Gastrocnemius medialis (tissue), 4 donors: ENCODE data around the gene ITGA5. TPM values are rescaled to one million over a fixed set of nuclear protein-coding genes. Genes with fewer than 3 reads are reported as not detected.

Source experiments
- ATAC-seq, 2 donors: fragments of 150-250 bp; one replicate each; pipeline ENCODE4 v1.9.1; 2016
- DNase-seq, 2 donors: peaks; one replicate each; pipeline ENCODE4 v3.0.0-alpha.2; 2019
- H3K27ac ChIP-seq, 4 donors: fragments of 200-600 bp; sonication (generic); 1 replicate in 1 of 4; 2 replicates in 3 of 4; pipeline ENCODE4 v1.5.1; 2016 to 2018; ENCODE audit warnings: mild to moderate bottlenecking in 2 of 4, moderate library complexity in 1 of 4
- H3K27me3 ChIP-seq, 3 donors: fragments of 200-600 bp; sonication (generic) in 2 of 3; 1 replicate in 1 of 3; 2 replicates in 2 of 3; pipeline versions ENCODE4 v1.5.1 to v1.6.0; 2016 to 2019; ENCODE audit warnings: mild to moderate bottlenecking in 1 of 3, moderate library complexity in 1 of 3
- H3K36me3 ChIP-seq, 2 donors: fragments of 200-600 bp; sonication (generic) in 1 of 2; one replicate each; pipeline ENCODE4 v1.5.1; 2017 to 2018
- H3K4me1 ChIP-seq, 2 donors: fragments of 200-600 bp; sonication (generic) in 1 of 2; one replicate each; pipeline ENCODE4 v1.5.1; 2016 to 2017; ENCODE audit warnings: mild to moderate bottlenecking in 2 of 2
- H3K4me3 ChIP-seq, 4 donors: fragments of 200-600 bp; sonication (generic) in 3 of 4; 1 replicate in 1 of 4; 2 replicates in 3 of 4; pipeline ENCODE4 v1.5.1; 2016 to 2019; ENCODE audit warnings: mild to moderate bottlenecking in 2 of 4
- H3K9me3 ChIP-seq, 3 donors: fragments of 200-600 bp; sonication (generic) in 2 of 3; 1 replicate in 1 of 3; 2 replicates in 2 of 3; pipeline ENCODE4 v1.5.1; 2016 to 2019
- CTCF ChIP-seq, 5 experiments: fragments of 450-650 bp in 3 of 5; fragments of 200-600 bp in 2 of 5; sonication (generic) in 2 of 5; IDR thresholded peaks in 4 of 5; conservative IDR thresholded peaks in 1 of 5; 1 replicate in 4 of 5; 2 replicates in 1 of 5; pipeline ENCODE4 v1.5.1; 2016 to 2019; ENCODE audit warnings: antibody characterized with exemption in 5 of 5, mild to moderate bottlenecking in 3 of 5, moderate library complexity in 3 of 5
- POLR2A ChIP-seq, 2 donors: fragments of 450-650 bp; IDR thresholded peaks; one replicate each; pipeline ENCODE4 v1.6.1; 2017; ENCODE audit warnings: antibody characterized with exemption in 2 of 2, mild to moderate bottlenecking in 2 of 2, moderate library complexity in 2 of 2
- in situ Hi-C, 4 donors: fragments of 200-750 bp; cut with MboI; loops; one replicate each; pipeline versions ENCODE4 v1.15.0 to v1.8.0; 2017; ENCODE audit warnings: low sequenced_read_pairs in 4 of 4
- intact Hi-C: fragments of 100-400 bp; cut with DNase I; formaldehyde crosslinking; loops from one replicate; pipeline ENCODE4 v1.15.1; 2023; ENCODE audit warnings: low total_unique reads
- total RNA-seq, 4 donors: library from RNA; depleted of rRNA; stranded (reverse); fragments of >200 nt; gene quantifications; one replicate each; pipeline versions ENCODE4 v1.1.0 to v1.2.3, GENCODE V29; 2016

ITGA5 gene
- total RNA-seq, 4 donors from 2014 or later, result 26.5 to 34.1 (median 30.9) TPM

- Histone ChIP-seq H3K27ac (no peak overlapping the region), H3K36me3 (no peaks in the 10 kb centered on the region), H3K27me3 (no peaks in the 10 kb centered on the region), H3K9me3 (no peaks in the 10 kb centered on the region), H3K4me1 (peaks cover 0 to 9% of the 10 kb centered on the region in 2 donors), H3K4me3 (no peak overlapping the region)
- ATAC-seq (no peak), DNase-seq (no peak)
- in situ Hi-C loops, result no loop called here
- intact Hi-C loops, result no loop called here
- no peak for TF ChIP-seq POLR2A (IDR thresholded peaks at IDR 0.05)
- TF ChIP-seq CTCF (IDR thresholded peaks at IDR 0.05 in 4 of 5, conservative IDR thresholded peaks at IDR 0.05 in 1 of 5), result no peak
These were observed 41.4 kb upstream of the ITGA5 start for GRCh38 chr12:54460317-54460923.

- ATAC-seq (no peak), DNase-seq (no peak)
- Histone ChIP-seq H3K9me3 (no peaks in the 10 kb centered on the region), H3K27me3 (no peaks in the 10 kb centered on the region), H3K4me1 (peaks cover 0 to 11% of the 10 kb centered on the region in 2 donors), H3K4me3 (no peak overlapping the region), H3K36me3 (no peaks in the 10 kb centered on the region), H3K27ac (no peak overlapping the region)
- intact Hi-C loops, result no loop called here
- in situ Hi-C loops, result no loop called here
- TF ChIP-seq CTCF (IDR thresholded peaks at IDR 0.05 in 4 of 5, conservative IDR thresholded peaks at IDR 0.05 in 1 of 5) (no peak), POLR2A (IDR thresholded peaks at IDR 0.05) (no peak)
These were observed 40.3 kb upstream of the ITGA5 start for GRCh38 chr12:54459355-54459754.

GRCh38 chr12:54455760-54456469 is 36.8 kb upstream of the ITGA5 start:
- no peaks in the 10 kb centered on the region for H3K9me3 ChIP-seq
- intact Hi-C loops, result no loop called here
- DNase-seq, result no peak
- H3K4me1 ChIP-seq, result peaks cover 0 to 11% of the 10 kb centered on the region in 2 donors
- no peak overlapping the region for H3K27ac ChIP-seq
- no peaks in the 10 kb centered on the region for H3K36me3 ChIP-seq
- H3K27me3 ChIP-seq, result no peaks in the 10 kb centered on the region
- ATAC-seq, result no peak
- in situ Hi-C loops, result no loop called here
- no peak overlapping the region for H3K4me3 ChIP-seq
- TF ChIP-seq POLR2A (IDR thresholded peaks at IDR 0.05) (no peak), CTCF (IDR thresholded peaks at IDR 0.05 in 4 of 5, conservative IDR thresholded peaks at IDR 0.05 in 1 of 5) (no peak)

DNA sequence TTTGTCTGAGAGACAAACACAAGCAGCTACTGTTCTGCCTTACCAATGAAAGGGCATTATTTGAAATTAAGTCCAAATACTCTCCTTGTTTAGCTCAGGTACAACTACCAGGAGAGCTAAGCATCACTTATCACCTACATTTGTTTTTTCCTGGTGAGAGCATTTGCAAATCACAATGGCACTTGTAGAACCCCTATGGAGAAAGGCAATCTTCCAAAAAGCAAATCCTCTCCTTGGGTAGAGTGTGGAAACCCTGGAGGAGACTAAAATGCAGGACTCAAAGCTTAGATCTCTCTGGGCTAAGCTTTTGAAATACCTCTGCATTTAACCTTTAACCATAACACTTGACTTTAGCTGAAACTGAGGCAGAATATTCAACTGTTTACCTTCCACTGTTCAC is 33.6 kb upstream of the ITGA5 start:
- no peak for DNase-seq
- TF ChIP-seq POLR2A (IDR thresholded peaks at IDR 0.05), result no peak
- TF ChIP-seq CTCF (IDR thresholded peaks at IDR 0.05 in 4 of 5, conservative IDR thresholded peaks at IDR 0.05 in 1 of 5), result no peak
- Histone ChIP-seq H3K27me3 (no peaks in the 10 kb centered on the region), H3K4me1 (peaks cover 0 to 11% of the 10 kb centered on the region in 2 donors), H3K36me3 (no peaks in the 10 kb centered on the region), H3K9me3 (no peaks in the 10 kb centered on the region), H3K27ac (no peak overlapping the region), H3K4me3 (no peak overlapping the region)
- in situ Hi-C loops, result no loop called here
- intact Hi-C loops, result no loop called here
- no peak for ATAC-seq
